Small intestine (tissue), 7 donors: ENCODE data around the gene VAPA. TPM values are rescaled to one million over a fixed set of nuclear protein-coding genes. Genes with fewer than 3 reads are reported as not detected.
"Not testable (repeated sequence)": the region's sequence is repeated elsewhere in the genome, so short reads cannot be mapped to it uniquely, and the experiment has no call there.

Source experiments
- DNase-seq, 2 donors: peaks; one replicate each; pipeline versions ENCODE4 v3.0.0 to v3.0.0-alpha.2; 2013
- FAIRE-seq: peaks from 2 replicates; lab custom pipeline; 2012; peaks lifted over from hg19 to GRCh38; lab: Jason Lieb, UNC
- H3K27ac ChIP-seq, 3 donors: one replicate each; pipeline ENCODE4 v1.5.1; 2013; ENCODE audit warnings: low read length in 2 of 3, mild to moderate bottlenecking in 2 of 3, control low read depth in 1 of 3, inconsistent platforms in 1 of 3, low read depth in 1 of 3, moderate library complexity in 1 of 3
- H3K27me3 ChIP-seq, 3 donors: one replicate each; pipeline ENCODE4 v1.6.1; 2013; ENCODE audit warnings: low read length in 3 of 3, inconsistent platforms in 1 of 3; ENCODE audit not compliant: control insufficient read depth in 3 of 3, insufficient read depth in 3 of 3
- H3K36me3 ChIP-seq, 3 donors: one replicate each; pipeline ENCODE4 v1.6.1; 2013; ENCODE audit warnings: low read length in 3 of 3, inconsistent platforms in 1 of 3, low read depth in 1 of 3, mild to moderate bottlenecking in 1 of 3, moderate library complexity in 1 of 3; ENCODE audit not compliant: control insufficient read depth in 3 of 3, insufficient read depth in 2 of 3
- H3K4me1 ChIP-seq, 3 donors: one replicate each; pipeline ENCODE4 v1.6.1; 2013; ENCODE audit warnings: low read length in 2 of 3, inconsistent platforms in 1 of 3, low read depth in 1 of 3, mild to moderate bottlenecking in 1 of 3, moderate library complexity in 1 of 3; ENCODE audit not compliant: control insufficient read depth in 3 of 3, insufficient read depth in 2 of 3
- H3K4me3 ChIP-seq, 3 donors: one replicate each; pipeline ENCODE4 v1.5.1; 2013; ENCODE audit warnings: low read length in 3 of 3, control low read depth in 1 of 3, inconsistent platforms in 1 of 3, low read depth in 1 of 3, mild to moderate bottlenecking in 1 of 3, moderate library complexity in 1 of 3
- H3K9me3 ChIP-seq, 2 donors: one replicate each; pipeline ENCODE4 v1.6.1; 2013; ENCODE audit warnings: low read depth in 1 of 2, low read length in 1 of 2; ENCODE audit not compliant: control insufficient read depth in 2 of 2, insufficient read depth in 1 of 2
- WGBS, 3 donors: extraction: QIAGEN DNeasy Blood & Tissue Kit; methylation state at CpG; one replicate each; pipeline ENCODE4 v1.1.7; 2013; 5-methylcytosine and 5-hydroxymethylcytosine counted together
- polyA plus RNA-seq, 4 donors: library from polyadenylated mRNA; stranded (reverse) in 3 of 4; unstranded in 1 of 4; fragments of 200-250 nt in 3 of 4; fragments of 120-200 nt in 1 of 4; gene quantifications; one replicate each; pipeline versions ENCODE4 v1.2.1 to v1.2.3, GENCODE V29; 2013
- donor health status: healthy with polysubstance abuse.
- donor health status: control.
- donor health status: control.
- donor health status: Bipolar disorder and iron deficiency.
- donor health status: healthy.

Gene VAPA
- polyA plus RNA-seq, 4 donors, result 129 to 229 (median 163) TPM

DNA sequence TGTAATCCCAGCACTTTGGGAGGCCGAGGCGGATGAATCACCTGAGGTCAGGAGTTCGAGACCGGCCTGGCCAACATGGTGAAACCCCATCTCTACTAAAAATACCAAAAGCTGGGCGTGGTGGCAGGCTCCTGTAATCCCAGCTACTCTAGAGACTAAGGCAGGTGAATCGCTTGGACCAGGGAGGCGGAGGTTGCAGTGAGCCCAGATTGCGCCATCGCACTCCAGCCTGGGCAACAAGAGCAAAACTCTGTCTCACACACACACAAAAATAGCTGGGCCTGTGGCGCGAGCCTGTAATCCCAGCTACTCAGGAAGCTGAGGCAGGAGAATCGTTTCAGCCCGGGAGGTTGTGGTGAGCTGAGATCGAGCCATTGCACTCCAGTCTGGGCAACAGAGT, 11.6 kb upstream of the VAPA start:
- FAIRE-seq, H3K27ac ChIP-seq, H3K4me1 ChIP-seq, H3K27me3 ChIP-seq, DNase-seq, H3K36me3 ChIP-seq, H3K9me3 ChIP-seq, H3K4me3 ChIP-seq: not testable (repeated sequence)
- WGBS, 3 donors, result 92 to 95% (median 93%) methylated on average over 14 of the region's 14 CpGs

DNA sequence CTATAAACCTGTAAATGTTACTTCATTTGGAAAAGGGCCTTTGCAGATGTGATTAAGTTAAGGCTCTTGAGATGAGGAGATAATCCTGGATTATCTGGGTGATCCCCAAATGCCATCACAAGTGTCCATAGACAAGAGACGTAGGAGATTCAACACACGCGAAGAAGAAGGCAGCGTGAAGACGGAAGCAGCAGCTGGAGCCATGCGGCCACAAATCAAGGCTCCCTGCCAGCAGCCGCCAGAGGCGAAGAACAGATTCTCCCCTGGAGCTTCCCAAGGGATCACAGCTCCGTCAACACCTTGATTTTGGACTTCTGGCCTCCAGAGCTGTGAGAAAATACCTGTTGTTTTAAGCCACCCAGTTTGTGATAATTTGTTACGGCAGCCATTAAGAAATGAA, 11.0 kb upstream of the VAPA start:
- Histone ChIP-seq H3K27ac (no peak overlapping the region), H3K27me3 (peaks cover 0 to 1% (median 0%) of the 10 kb centered on the region in 3 donors), H3K4me3 (no peak overlapping the region), H3K4me1 (peaks cover 0 to 2% (median 0%) of the 10 kb centered on the region in 3 donors), H3K36me3 (no peaks in the 10 kb centered on the region), H3K9me3 (peaks cover 0 to 1% of the 10 kb centered on the region in 2 donors)
- no peak for FAIRE-seq
- 78 to 89% (median 88%) methylated on average over 10 of the region's 10 CpGs for WGBS, 3 donors
- no peak for DNase-seq

DNA sequence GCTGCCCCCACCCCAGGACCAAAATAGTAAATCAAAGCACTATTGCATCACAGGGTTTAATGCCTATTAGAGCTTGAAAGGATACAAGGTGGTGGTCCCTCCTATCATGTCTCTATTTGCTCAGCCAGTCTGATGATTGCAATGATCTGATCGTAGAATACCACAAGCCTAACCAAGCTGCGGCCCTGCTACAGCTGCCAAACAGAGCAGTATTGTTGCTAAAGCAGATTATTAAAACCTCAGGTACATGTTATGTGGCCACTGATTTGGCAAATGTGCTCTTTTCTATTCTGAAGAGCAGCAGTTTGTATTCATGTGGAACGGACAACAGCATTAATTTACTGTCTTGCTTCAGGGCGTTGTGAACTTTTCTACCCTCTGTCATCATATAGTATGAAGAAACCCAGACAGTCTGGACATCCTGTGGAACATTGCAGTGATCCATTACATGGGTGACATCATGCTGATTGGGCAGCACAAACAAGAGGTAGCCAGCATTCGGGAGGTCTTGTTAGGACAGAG, 8.4 kb upstream of the VAPA start:
- 69 to 86% (median 79%) methylated on average over 5 of the region's 5 CpGs for WGBS, 3 donors
- Histone ChIP-seq H3K27me3 (peaks cover 0 to 1% (median 0%) of the 10 kb centered on the region in 3 donors), H3K27ac (no peak overlapping the region), H3K4me3 (no peak overlapping the region), H3K9me3 (peaks cover 0 to 1% of the 10 kb centered on the region in 2 donors), H3K4me1 (no peaks in the 10 kb centered on the region), H3K36me3 (no peaks in the 10 kb centered on the region)
- FAIRE-seq, result no peak
- no peak for DNase-seq

DNA sequence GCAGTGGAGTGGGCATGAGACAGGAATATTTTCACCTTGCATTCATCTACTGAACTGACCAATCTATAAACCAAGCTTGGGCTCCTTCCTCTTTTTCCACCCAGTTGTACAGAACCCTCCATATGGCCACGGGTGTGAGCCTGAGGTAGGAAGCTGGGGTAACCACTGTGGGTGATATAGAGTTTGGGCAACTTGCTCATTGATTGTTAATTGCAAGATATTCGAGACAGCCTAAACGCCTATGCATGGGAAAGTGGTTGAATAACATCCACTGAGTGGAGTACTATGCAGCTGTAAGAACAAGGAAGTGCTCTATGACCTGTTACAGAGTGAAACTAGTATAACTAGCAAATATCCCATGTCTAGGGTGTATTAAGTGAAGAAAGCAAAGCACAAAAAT, 7.3 kb upstream of the VAPA start:
- peaks cover 0 to 1% of the 10 kb centered on the region in 2 donors for H3K9me3 ChIP-seq
- FAIRE-seq (no peak), DNase-seq (no peak)
- no peak overlapping the region for H3K4me3 ChIP-seq
- 79 to 86% (median 82%) methylated on average over 3 of the region's 3 CpGs for WGBS, 3 donors
- no peaks in the 10 kb centered on the region for H3K36me3 ChIP-seq
- H3K27ac ChIP-seq, result no peak overlapping the region
- no peaks in the 10 kb centered on the region for H3K4me1 ChIP-seq
- peaks cover 0 to 1% (median 0%) of the 10 kb centered on the region in 3 donors for H3K27me3 ChIP-seq

DNA sequence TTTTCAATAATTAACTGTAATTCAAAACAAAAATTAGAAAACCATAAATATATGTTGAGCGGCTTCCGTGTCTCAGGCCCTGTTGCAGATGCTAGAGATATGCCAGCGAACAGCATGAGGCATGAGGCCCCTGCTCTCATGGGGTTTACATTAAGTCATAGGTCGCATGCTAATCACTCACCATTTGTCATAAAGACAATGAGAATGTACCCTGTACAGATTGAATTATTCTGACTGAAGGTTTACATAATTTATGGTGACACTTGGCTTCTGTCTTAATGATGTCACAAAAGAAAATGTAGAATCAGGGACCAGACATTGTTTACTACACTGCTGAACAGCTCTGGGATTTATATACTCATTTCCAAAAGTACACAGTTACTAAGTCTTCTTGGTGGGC, 5.9 kb upstream of the VAPA start:
- FAIRE-seq (no peak), DNase-seq (no peak)
- H3K9me3 ChIP-seq, result peaks cover 1 to 5% of the 10 kb centered on the region in 2 donors

DNA sequence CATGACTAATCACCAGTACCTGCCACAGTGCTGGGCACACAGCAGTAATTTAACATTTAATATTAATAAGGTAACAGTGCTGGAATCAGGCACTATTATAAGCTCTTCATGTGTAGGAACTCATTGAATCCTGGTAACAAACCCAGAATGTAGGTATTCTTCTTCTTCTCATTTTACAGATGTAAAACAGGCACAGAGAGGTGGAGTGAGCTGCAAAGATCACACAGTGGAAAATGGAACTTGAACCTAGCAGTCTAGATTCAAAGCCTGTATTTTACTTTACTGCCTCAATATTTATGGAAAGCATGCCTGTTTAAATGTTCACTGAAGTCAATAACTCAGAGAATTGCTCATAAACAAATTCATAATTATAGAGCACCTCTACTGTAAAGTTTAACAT, 3.7 kb upstream of the VAPA start:
- Histone ChIP-seq H3K36me3 (no peaks in the 10 kb centered on the region), H3K9me3 (peaks cover 1 to 5% of the 10 kb centered on the region in 2 donors), H3K4me1 (no peaks in the 10 kb centered on the region), H3K27ac (no peak overlapping the region), H3K4me3 (no peak overlapping the region), H3K27me3 (peaks cover 0 to 1% (median 0%) of the 10 kb centered on the region in 3 donors)
- DNase-seq, result no peak
- no peak for FAIRE-seq

More for the DNA sequence above, 5.9 kb upstream of the VAPA start:
- no peak overlapping the region for H3K27ac ChIP-seq
- peaks cover 0 to 1% (median 0%) of the 10 kb centered on the region in 3 donors for H3K27me3 ChIP-seq
- no peaks in the 10 kb centered on the region for H3K36me3 ChIP-seq
- no peaks in the 10 kb centered on the region for H3K4me1 ChIP-seq
- WGBS, 3 donors, result 89 to 97% (median 90%) methylated on average over 4 of the region's 4 CpGs
- H3K4me3 ChIP-seq, result no peak overlapping the region

DNA sequence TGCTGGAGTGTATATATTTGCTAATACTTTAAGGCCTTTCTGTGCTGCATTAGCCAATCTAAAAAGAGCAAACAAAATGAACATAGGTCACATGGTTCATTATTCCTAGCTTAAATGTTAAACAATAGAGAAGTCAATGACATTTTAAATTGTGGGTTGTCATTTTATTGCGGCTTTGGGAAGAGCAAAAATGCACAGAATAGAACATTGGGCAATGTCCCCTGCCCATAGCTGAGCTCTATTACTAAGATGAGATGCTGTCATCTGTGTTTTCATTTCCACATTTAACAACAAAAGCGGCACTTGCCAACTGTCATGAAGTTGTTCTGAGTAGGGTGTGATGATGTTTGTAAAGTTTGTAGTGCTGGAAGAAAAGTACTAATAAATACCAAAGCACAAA, 3.2 kb upstream of the VAPA start:
- no peak overlapping the region for H3K4me3 ChIP-seq
- H3K27ac ChIP-seq, result no peak overlapping the region
- H3K4me1 ChIP-seq, result no peaks in the 10 kb centered on the region
- 91 to 94% (median 92%) methylated on average over 2 of the region's 2 CpGs for WGBS, 3 donors
- H3K36me3 ChIP-seq, result no peaks in the 10 kb centered on the region
- peaks cover 0 to under 1% (median 0%) of the 10 kb centered on the region in 3 donors for H3K27me3 ChIP-seq
- FAIRE-seq (no peak), DNase-seq (no peak)
- peaks cover 1 to 5% of the 10 kb centered on the region in 2 donors for H3K9me3 ChIP-seq

DNA sequence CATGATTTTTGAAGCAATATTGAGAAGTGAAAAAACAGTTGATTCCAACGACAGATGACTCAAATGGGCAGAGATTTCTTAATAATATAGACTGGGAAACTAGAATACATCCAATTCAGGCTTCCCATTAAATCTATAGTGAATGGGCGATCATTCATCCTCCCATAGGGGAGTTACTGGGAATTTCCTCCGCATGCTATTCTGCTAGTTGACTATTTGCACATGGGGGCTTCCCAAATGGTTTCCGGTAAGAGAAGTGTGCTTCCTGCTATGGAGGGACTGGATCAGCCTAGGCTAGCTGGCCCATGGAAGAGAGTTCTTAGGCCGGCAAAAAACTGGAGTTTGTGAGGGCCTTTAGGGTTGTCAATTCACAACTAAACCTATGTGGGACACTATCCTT, 2.6 kb upstream of the VAPA start:
- Histone ChIP-seq H3K4me3 (no peak overlapping the region), H3K27ac (no peak overlapping the region), H3K36me3 (no peaks in the 10 kb centered on the region), H3K4me1 (no peaks in the 10 kb centered on the region), H3K27me3 (no peaks in the 10 kb centered on the region), H3K9me3 (peaks cover 1 to 5% of the 10 kb centered on the region in 2 donors)
- WGBS, 3 donors, result 92 to 95% (median 92%) methylated on average over 5 of the region's 5 CpGs
- no peak for DNase-seq
- FAIRE-seq, result no peak

DNA sequence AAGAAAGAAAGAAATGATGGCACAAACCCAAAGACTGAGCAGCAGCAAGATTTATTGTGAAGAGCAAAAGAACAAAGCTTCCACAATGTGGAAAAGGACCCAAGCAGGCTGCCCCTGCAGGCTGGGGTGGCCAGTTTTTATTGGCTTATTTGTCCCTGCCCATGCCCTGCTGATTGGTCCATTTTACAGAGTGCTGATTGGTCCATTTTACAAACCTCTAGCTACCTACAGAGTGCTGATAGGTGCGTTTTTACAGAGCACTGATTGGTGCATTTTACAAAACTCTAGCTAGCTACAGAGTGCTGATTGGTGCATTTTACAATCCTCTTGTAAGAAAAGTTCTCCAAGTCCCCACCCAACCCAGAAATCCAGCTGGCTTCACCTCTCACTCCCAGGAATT, 1.5 kb upstream of the VAPA start:
- DNase-seq, H3K27me3 ChIP-seq, H3K4me3 ChIP-seq, H3K9me3 ChIP-seq, H3K4me1 ChIP-seq, H3K27ac ChIP-seq, FAIRE-seq, H3K36me3 ChIP-seq: not testable (repeated sequence)
- 95 to 100% (median 96%) methylated on average over 1 of the region's 1 CpG for WGBS, 3 donors
